MM.1S (cell line): Measurements from ENCODE around the gene LRRC1.

ENCODE experiments used
- CTCF ChIP-seq: fragments of 300-600 bp; sonication (generic); IDR thresholded peaks from 2 replicates; pipeline ENCODE4 v1.5.1; 2016; ENCODE audit warnings: antibody characterized with exemption, low read length, mixed read lengths
- EZH2phosphoT487 ChIP-seq: fragments of 300-600 bp; sonication (generic); IDR thresholded peaks from 2 replicates; pipeline ENCODE4 v1.6.1; 2018; ENCODE audit warnings: antibody characterized with exemption, low read length

- TF ChIP-seq CTCF: no peak
- no peak for TF ChIP-seq EZH2phosphoT487
Observed at GRCh38 chr6:53861518-53861917, 66.7 kb downstream of the LRRC1 start.
